K562 (cell line): ENCODE measurements around the gene CSK. TPM values are rescaled to one million over a fixed set of nuclear protein-coding genes. Genes with fewer than 3 reads are reported as not detected.

Experiments used
- ATAC-seq: fragments of 200-7000 bp; cut with Tn5 transposase; 3 replicates; pipeline ENCODE4 v1.9.1; 2020; ENCODE audit warnings: moderate library complexity
- BruUV-seq: library from RNA; stranded (reverse); fragments of 400-500 nt; replicated peaks from 2 replicates; lab custom pipeline; 2021; lab: Mats Ljungman, UMichigan
- CTCF ChIA-PET: fragments of 300-600 bp; formaldehyde crosslinking; extraction: SDS; loops from one replicate; lab custom pipeline; 2021; ENCODE audit warnings: low intra/inter-chr PET ratio; lab: Yijun Ruan, JAX
- POLR2A ChIA-PET: fragments of 300-600, 350-650 bp; sonication (Branson Sonifier 250); formaldehyde crosslinking; extraction: SDS; loops from one replicate; lab custom pipeline; 2021; ENCODE audit warnings: antibody characterized with exemption, inconsistent platforms; lab: Yijun Ruan, JAX
- DNase-seq, 4 experiments: peaks; one replicate each; pipeline versions ENCODE4 v3.0.0 to v3.0.0-alpha.2; 2011 to 2018; ENCODE audit warnings: low spot score in 3 of 4, mixed read lengths in 3 of 4; ENCODE audit errors: extremely low read depth in 1 of 4
- FAIRE-seq: peaks from 2 replicates; lab custom pipeline; 2011; peaks lifted over from hg19 to GRCh38; lab: Jason Lieb, UNC
- H2AFZ ChIP-seq: 2 replicates; pipeline ENCODE4 v1.6.0; 2011; ENCODE audit warnings: low read depth, low read length, control low read depth, inconsistent platforms
- H3K27ac ChIP-seq: fragments of 200-600 bp; 3 replicates; pipeline ENCODE4 v1.8.0; 2011; ENCODE audit warnings: low read depth, mild to moderate bottlenecking, control low read depth, inconsistent platforms, low read length, moderate library complexity, mixed read lengths; ENCODE audit errors: extremely low read depth
- H3K27me3 ChIP-seq, 2 experiments: fragments of 300-600 bp in 1 of 2; 2 replicates in 1 of 2; 3 replicates in 1 of 2; pipeline versions ENCODE4 v1.6.0 to v1.8.0; 2011; ENCODE audit warnings: inconsistent platforms in 2 of 2, low read length in 2 of 2, mild to moderate bottlenecking in 1 of 2, mixed read lengths in 1 of 2, moderate library complexity in 1 of 2; ENCODE audit not compliant: control insufficient read depth in 2 of 2, insufficient read depth in 2 of 2
- H3K36me3 ChIP-seq: fragments of 300-600 bp; 3 replicates; pipeline ENCODE4 v1.8.0; 2011; ENCODE audit warnings: mild to moderate bottlenecking, low read length, inconsistent platforms; ENCODE audit not compliant: control insufficient read depth, insufficient read depth
- H3K4me1 ChIP-seq, 2 experiments: fragments of 200-600 bp in 1 of 2; replicated peaks in 1 of 2; 2 replicates in 1 of 2; 3 replicates in 1 of 2; pipeline versions ENCODE4 v1.5.1 to v1.8.0; 2011; ENCODE audit warnings: inconsistent platforms in 2 of 2, low read length in 2 of 2, mild to moderate bottlenecking in 1 of 2, mixed read lengths in 1 of 2, moderate library complexity in 1 of 2; ENCODE audit not compliant: control insufficient read depth in 2 of 2, insufficient read depth in 2 of 2
- H3K4me2 ChIP-seq: 2 replicates; pipeline ENCODE4 v1.6.1; 2011; ENCODE audit warnings: low read length, control low read depth, inconsistent platforms, mixed read lengths; ENCODE audit not compliant: insufficient read depth
- H3K4me3 ChIP-seq: fragments of 200-600 bp; sonication (generic), shearing (Covaris generic); 2 replicates; pipeline ENCODE4 v1.5.1; 2016; ENCODE audit warnings: control low read depth, inconsistent platforms
- H3K79me2 ChIP-seq: fragments of 200-600 bp; 3 replicates; pipeline ENCODE4 v1.8.0; 2011; ENCODE audit warnings: low read length, inconsistent platforms; ENCODE audit not compliant: control insufficient read depth, insufficient read depth
- H3K9ac ChIP-seq, 2 experiments: 2 replicates each; pipeline versions ENCODE4 v1.6.0 to v1.6.1; 2011; ENCODE audit warnings: low read depth in 2 of 2, low read length in 2 of 2, control low read depth in 1 of 2, inconsistent platforms in 1 of 2, mild to moderate bottlenecking in 1 of 2, mixed read lengths in 1 of 2; ENCODE audit not compliant: insufficient read depth in 1 of 2
- H3K9me1 ChIP-seq: one replicate; pipeline ENCODE4 v1.6.0; 2011; ENCODE audit warnings: inconsistent platforms, mild to moderate bottlenecking, low read length, moderate library complexity; ENCODE audit not compliant: control insufficient read depth, insufficient read depth
- H3K9me3 ChIP-seq: replicated peaks from 2 replicates; pipeline ENCODE4 v1.5.1; 2011; ENCODE audit warnings: low read depth, low read length, inconsistent platforms; ENCODE audit not compliant: control insufficient read depth, insufficient read depth
- H4K20me1 ChIP-seq: replicated peaks from 2 replicates; pipeline ENCODE4 v1.6.1; 2011; ENCODE audit warnings: low read length, inconsistent platforms, mixed read lengths; ENCODE audit not compliant: control insufficient read depth, insufficient read depth
- CC2D1A ChIP-seq: fragments of 450-650 bp; IDR thresholded peaks from 2 replicates; pipeline ENCODE4 v1.6.1; 2017; ENCODE audit warnings: mild to moderate bottlenecking
- CHAMP1 ChIP-seq: fragments of 450-650 bp; IDR thresholded peaks from 2 replicates; pipeline ENCODE4 v1.6.1; 2016; ENCODE audit warnings: mild to moderate bottlenecking
- CREB3 ChIP-seq: fragments of 450-650 bp; conservative IDR thresholded peaks from 2 replicates; pipeline ENCODE4 v1.6.1; 2016; ENCODE audit warnings: missing genetic modification characterization, low read depth, mild to moderate bottlenecking, missing compliant biosample characterization, moderate library complexity
- CSDE1 ChIP-seq, 2 experiments: fragments of 450-650 bp; IDR thresholded peaks; 2 replicates each; pipeline ENCODE4 v1.6.1; 2016; ENCODE audit warnings: mild to moderate bottlenecking in 1 of 2
- DNMT1 ChIP-seq: fragments of 450-650 bp; IDR thresholded peaks from 2 replicates; pipeline ENCODE4 v1.6.1; 2016; ENCODE audit warnings: antibody characterized with exemption, mild to moderate bottlenecking
- E2F3 ChIP-seq: fragments of 250-450 bp; sonication (Bioruptor Pico); IDR thresholded peaks from 2 replicates; pipeline ENCODE4 v1.4.0; 2020; ENCODE audit warnings: mild to moderate bottlenecking
- GATA2 ChIP-seq: sonication (generic); formaldehyde crosslinking; IDR thresholded peaks from 2 replicates; pipeline ENCODE4 v1.4.0; 2020; ENCODE audit warnings: mild to moderate bottlenecking, missing genetic modification reagents
- NONO ChIP-seq, 2 experiments: fragments of 200-400 bp in 1 of 2; fragments of 450-650 bp in 1 of 2; formaldehyde crosslinking in 1 of 2; IDR thresholded peaks; 2 replicates each; pipeline ENCODE4 v1.6.1; 2017; ENCODE audit warnings: low read depth in 2 of 2, mild to moderate bottlenecking in 2 of 2, moderate library complexity in 2 of 2, low read length in 1 of 2
- POLR2AphosphoS5 ChIP-seq: IDR thresholded peaks from 2 replicates; pipeline ENCODE4 v1.6.1; 2011; ENCODE audit warnings: mild to moderate bottlenecking, low read depth, low read length, moderate library complexity; ENCODE audit not compliant: control insufficient read depth, insufficient read depth
- PTRF ChIP-seq: fragments of 450-650 bp; IDR thresholded peaks from 2 replicates; pipeline ENCODE4 v1.6.1; 2016; ENCODE audit warnings: mild to moderate bottlenecking, missing genetic modification characterization, missing compliant biosample characterization
- SIX5 ChIP-seq, 2 experiments: IDR thresholded peaks; 2 replicates each; pipeline ENCODE4 v1.6.1; 2011; ENCODE audit warnings: low read length in 2 of 2, borderline replicate concordance in 1 of 2, low read depth in 1 of 2, mild to moderate bottlenecking in 1 of 2, moderate library complexity in 1 of 2; ENCODE audit not compliant: insufficient read depth in 1 of 2
- THAP12 ChIP-seq: fragments of 250-450 bp; sonication (Bioruptor Pico); IDR thresholded peaks from 2 replicates; pipeline ENCODE4 v1.9.0; 2021; ENCODE audit warnings: mild to moderate bottlenecking, inconsistent platforms
- U2AF2 ChIP-seq: fragments of 200-400 bp; formaldehyde crosslinking; optimal IDR thresholded peaks from 2 replicates; pipeline ENCODE3; 2017; ENCODE audit warnings: low read depth, mild to moderate bottlenecking, low read length
- UBTF ChIP-seq, 2 experiments: IDR thresholded peaks; 2 replicates each; pipeline ENCODE4 v1.6.1; 2012; ENCODE audit warnings: improper control_type of control experiment in 2 of 2, low read depth in 2 of 2, low read length in 2 of 2, borderline replicate concordance in 1 of 2
- ZNF668 ChIP-seq: fragments of 250-450 bp; sonication (Bioruptor Pico); IDR thresholded peaks from 2 replicates; pipeline ENCODE4 v1.8.0; 2022; ENCODE audit warnings: mild to moderate bottlenecking, inconsistent platforms
- WGBS: fragments of 100-300 bp; shearing (Covaris generic); methylation state at CpG from one replicate; pipeline ENCODE4 v1.1.6; 2016; ENCODE audit warnings: low coverage, mixed read lengths; ENCODE audit not compliant: insufficient coverage; ENCODE audit errors: missing lambda C conversion rate; 5-methylcytosine and 5-hydroxymethylcytosine counted together
- in situ Hi-C: fragments of 300-500 bp; cut with MboI; formaldehyde crosslinking; loops from 4 replicates; pipeline ENCODE4 v1.15.0; 2018; ENCODE audit warnings: inconsistent platforms, mixed read lengths
- intact Hi-C: fragments of 100-400 bp; cut with micrococcal nuclease; formaldehyde crosslinking; loops from 2 replicates; pipeline ENCODE4 v1.14.2; 2022
- polyA plus RNA-seq, 8 experiments: library from polyadenylated mRNA; depleted of rRNA in 4 of 8; stranded (reverse) in 5 of 8; unstranded in 3 of 8; fragments of >200 nt; fragmentation: Nextera tagmentation in 2 of 8; fragmentation: Illumina TruSeq in 1 of 8; extraction: Ambion mirVana in 2 of 8; extraction: Trizol in 1 of 8; gene quantifications; 2 replicates each; pipeline versions ENCODE4 v1.2.1 to v1.2.3, GENCODE V29; 2011 to 2014; ENCODE audit warnings: inconsistent platforms in 1 of 8, missing spikeins in 1 of 8
- total RNA-seq, 7 experiments: library from RNA; depleted of rRNA in 6 of 7; stranded (reverse); fragments of >200 nt in 6 of 7; fragmentation: Illumina TruSeq in 2 of 7; extraction: Trizol in 2 of 7; gene quantifications; 2 replicates each; pipeline versions ENCODE4 v1.2.1 to v1.2.3, GENCODE V29; 2011 to 2021; ENCODE audit warnings: low replicate concordance in 1 of 7

Gene CSK
- total and polyA plus RNA-seq, 9 of the 15 experiments (the other 6 are each of a cell fraction or from before 2014, with no cell fraction given) = 1.5 to 112 (median 22.5) TPM

GRCh38 chr15:74752011-74752410 lies 29.9 kb upstream of the CSK start:
- ATAC-seq = no peak
- in situ Hi-C loops = no loop called here
- TF ChIP-seq CREB3 = no peak
- no peak for TF ChIP-seq CC2D1A
- TF ChIP-seq PTRF (tag) = no peak
- no peak for TF ChIP-seq THAP12
- no peak for TF ChIP-seq DNMT1
- TF ChIP-seq CSDE1 (IDR thresholded peaks at IDR 0.05) = no peak
- no peak for TF ChIP-seq POLR2AphosphoS5
- no peak for TF ChIP-seq UBTF (IDR thresholded peaks at IDR 0.05; ENCODE audit: borderline replicate concordance in 1 of 2, low read depth in 2 of 2, low read length in 2 of 2)
- TF ChIP-seq GATA2 (CRISPR knock-in tag) = no peak
- no peak for TF ChIP-seq ZNF668
- TF ChIP-seq SIX5 (IDR thresholded peaks at IDR 0.05; ENCODE audit: borderline replicate concordance in 1 of 2, insufficient read depth in 1 of 2, low read depth in 1 of 2, low read length in 2 of 2) = no peak
- no peak for TF ChIP-seq CHAMP1
- TF ChIP-seq E2F3 = no peak
- TF ChIP-seq U2AF2 = no peak
- no peak for TF ChIP-seq NONO (IDR thresholded peaks at IDR 0.05; ENCODE audit: low read depth in 2 of 2, low read length in 1 of 2)

More at GRCh38 chr15:74752011-74752410, 29.9 kb upstream of the CSK start:
- no peak overlapping the region for H3K9ac ChIP-seq
- no peaks in the 10 kb centered on the region for H3K79me2 ChIP-seq
- FAIRE-seq = no peak
- H3K4me3 ChIP-seq = no peak overlapping the region
- no peak overlapping the region for H3K27ac ChIP-seq
- no peaks in the 10 kb centered on the region for H3K9me3 ChIP-seq
- ChIA-PET CTCF (no interaction called here), POLR2A (interaction anchor here (0.6 to 0.8 kb wide), 2 partner anchors 123 to 230 kb away, joined by 3 to 4 read pairs; no protein-coding TSS in a partner anchor)
- no peak for DNase-seq
- peaks cover 37 to 80% of the 10 kb centered on the region in 2 experiments for H3K27me3 ChIP-seq
- H2AFZ ChIP-seq = no peak overlapping the region
- H4K20me1 ChIP-seq = no peaks in the 10 kb centered on the region; the same call in 1 of the 2 replicates
- WGBS = 0% methylated on average over 8 of the region's 8 CpGs
- no peaks in the 10 kb centered on the region for H3K4me1 ChIP-seq
- no peaks in the 10 kb centered on the region for H3K36me3 ChIP-seq
- H3K4me2 ChIP-seq = no peak overlapping the region
- no TSS peak for BruUV-seq
- no peaks in the 10 kb centered on the region for H3K9me1 ChIP-seq
- intact Hi-C loops = no loop called here
